Activated CD8-positive, alpha-beta T cell treated with anti-CD3 and anti-CD28 coated beads for 36 hours (primary cell): Measurements from ENCODE around the gene WBP1L. TPM values are rescaled to one million over a fixed set of nuclear protein-coding genes. Genes with fewer than 3 reads are reported as not detected.
"Not testable (repeated sequence)": the region's sequence is repeated elsewhere in the genome, so short reads cannot be mapped to it uniquely, and the experiment has no call there.

Experiments
- ATAC-seq: fragments of 200-7000 bp; cut with Tn5 transposase; one replicate; pipeline ENCODE4 v1.10.0; 2021; ENCODE audit warnings: mild to moderate bottlenecking, moderate library complexity
- CTCF ChIA-PET: fragments of 350-600 bp; sonication (Branson Sonifier 250); formaldehyde crosslinking; loops from one replicate; lab custom pipeline; 2021; ENCODE audit warnings: antibody characterized with exemption; lab: Charles Lee
- POLR2A ChIA-PET: fragments of 350-600 bp; sonication (Branson Sonifier 250); formaldehyde crosslinking; loops from one replicate; lab custom pipeline; 2021; ENCODE audit warnings: antibody characterized with exemption; lab: Charles Lee
- DNase-seq: peaks from one replicate; pipeline ENCODE4 v3.0.0-alpha.2; 2020
- H3K27ac Mint-ChIP-seq: one replicate; pipeline ENCODE4 v1.8.0; 2021; ENCODE audit warnings: mild to moderate bottlenecking, mixed read lengths
- H3K27me3 Mint-ChIP-seq: one replicate; pipeline ENCODE4 v1.8.0; 2021; ENCODE audit warnings: mixed read lengths
- H3K36me3 Mint-ChIP-seq: one replicate; pipeline ENCODE4 v1.8.0; 2021; ENCODE audit warnings: low read depth, mixed read lengths
- H3K4me1 Mint-ChIP-seq: one replicate; pipeline ENCODE4 v1.8.0; 2021; ENCODE audit warnings: low read depth, mixed read lengths
- H3K4me3 Mint-ChIP-seq: one replicate; pipeline ENCODE4 v1.8.0; 2021; ENCODE audit warnings: mild to moderate bottlenecking, moderate library complexity, mixed read lengths
- H3K9me3 Mint-ChIP-seq: one replicate; pipeline ENCODE4 v1.8.0; 2021; ENCODE audit warnings: mixed read lengths
- intact Hi-C: fragments of 100-400 bp; cut with micrococcal nuclease; formaldehyde crosslinking; loops from one replicate; pipeline ENCODE4 v1.10.0; 2022
- total RNA-seq, 2 experiments: library from RNA; stranded (reverse); gene quantifications; one replicate each; pipeline ENCODE4 v1.2.3, GENCODE V29; 2021
- TF ChIP-seq, protein P1 (sequence below): fragments of 200-600 bp; IDR thresholded peaks from one replicate; pipeline ENCODE4 v1.8.0; 2022; ENCODE audit warnings: antibody characterized with exemption, mild to moderate bottlenecking

The WBP1L gene
- total RNA-seq, 2 experiments from 2014 or later = 11.4 to 12.7 TPM

GRCh38 chr10:102845352-102845902 lies 101.7 kb downstream of the WBP1L start:
- Mint-ChIP-seq H3K4me1 (no peaks in the 10 kb centered on the region), H3K9me3 (no peaks in the 10 kb centered on the region), H3K27ac (no peak overlapping the region), H3K27me3 (no peaks in the 10 kb centered on the region), H3K4me3 (no peak overlapping the region), H3K36me3 (no peaks in the 10 kb centered on the region)
- ATAC-seq (no peak), DNase-seq (no peak)
- ChIA-PET CTCF (interaction anchor here (1.1 to 1.6 kb wide), 2 partner anchors 21 to 57 kb away, joined by 3 to 4 read pairs; no protein-coding TSS in a partner anchor), POLR2A (no interaction called here)
- intact Hi-C loops = loop anchor here (10.0 kb wide), 1 partner anchor 399 kb away; the partner anchor contains the start of gene RPEL1
- TF ChIP-seq, protein P1, sequence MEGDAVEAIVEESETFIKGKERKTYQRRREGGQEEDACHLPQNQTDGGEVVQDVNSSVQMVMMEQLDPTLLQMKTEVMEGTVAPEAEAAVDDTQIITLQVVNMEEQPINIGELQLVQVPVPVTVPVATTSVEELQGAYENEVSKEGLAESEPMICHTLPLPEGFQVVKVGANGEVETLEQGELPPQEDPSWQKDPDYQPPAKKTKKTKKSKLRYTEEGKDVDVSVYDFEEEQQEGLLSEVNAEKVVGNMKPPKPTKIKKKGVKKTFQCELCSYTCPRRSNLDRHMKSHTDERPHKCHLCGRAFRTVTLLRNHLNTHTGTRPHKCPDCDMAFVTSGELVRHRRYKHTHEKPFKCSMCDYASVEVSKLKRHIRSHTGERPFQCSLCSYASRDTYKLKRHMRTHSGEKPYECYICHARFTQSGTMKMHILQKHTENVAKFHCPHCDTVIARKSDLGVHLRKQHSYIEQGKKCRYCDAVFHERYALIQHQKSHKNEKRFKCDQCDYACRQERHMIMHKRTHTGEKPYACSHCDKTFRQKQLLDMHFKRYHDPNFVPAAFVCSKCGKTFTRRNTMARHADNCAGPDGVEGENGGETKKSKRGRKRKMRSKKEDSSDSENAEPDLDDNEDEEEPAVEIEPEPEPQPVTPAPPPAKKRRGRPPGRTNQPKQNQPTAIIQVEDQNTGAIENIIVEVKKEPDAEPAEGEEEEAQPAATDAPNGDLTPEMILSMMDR = no peak

GRCh38 chr10:102850025-102850518 lies 106.3 kb downstream of the WBP1L start:
- TF ChIP-seq, protein P1 = no peak
- no peak for ATAC-seq
- no peaks in the 10 kb centered on the region for H3K36me3 Mint-ChIP-seq
- intact Hi-C loops = no loop called here
- no peaks in the 10 kb centered on the region for H3K27me3 Mint-ChIP-seq
- H3K4me3 Mint-ChIP-seq = no peak overlapping the region
- CTCF ChIA-PET = interaction anchor here (1.5 kb wide), 1 partner anchor 15 kb away, joined by 4 read pairs; no protein-coding TSS in a partner anchor
- no peak overlapping the region for H3K27ac Mint-ChIP-seq
- POLR2A ChIA-PET = no interaction called here
- no peak for DNase-seq
- peaks cover 2% of the 10 kb centered on the region for H3K4me1 Mint-ChIP-seq
- H3K9me3 Mint-ChIP-seq = no peaks in the 10 kb centered on the region

- H3K27me3 Mint-ChIP-seq, H3K27ac Mint-ChIP-seq, CTCF ChIA-PET, intact Hi-C loops, H3K9me3 Mint-ChIP-seq, ATAC-seq, H3K4me3 Mint-ChIP-seq, H3K36me3 Mint-ChIP-seq, POLR2A ChIA-PET, DNase-seq: not testable (repeated sequence)
- H3K4me1 Mint-ChIP-seq = peaks cover 16% of the 10 kb centered on the region
Measured at GRCh38 chr10:102853237-102853636, 109.5 kb downstream of the WBP1L start.

- ATAC-seq, H3K36me3 Mint-ChIP-seq, H3K27ac Mint-ChIP-seq, POLR2A ChIA-PET, intact Hi-C loops, H3K9me3 Mint-ChIP-seq, H3K27me3 Mint-ChIP-seq: not testable (repeated sequence)
- DNase-seq = peak; percentile 19
- Mint-ChIP-seq H3K4me1 (peaks cover 16% of the 10 kb centered on the region), H3K4me3 (peak overlapping the region; percentile 60)
- CTCF ChIA-PET = interaction anchor here (0.6 kb wide), 1 partner anchor 55 kb away, joined by 3 read pairs; no protein-coding TSS in a partner anchor
Measured at GRCh38 chr10:102855731-102856436, 112.1 kb downstream of the WBP1L start.

DNA sequence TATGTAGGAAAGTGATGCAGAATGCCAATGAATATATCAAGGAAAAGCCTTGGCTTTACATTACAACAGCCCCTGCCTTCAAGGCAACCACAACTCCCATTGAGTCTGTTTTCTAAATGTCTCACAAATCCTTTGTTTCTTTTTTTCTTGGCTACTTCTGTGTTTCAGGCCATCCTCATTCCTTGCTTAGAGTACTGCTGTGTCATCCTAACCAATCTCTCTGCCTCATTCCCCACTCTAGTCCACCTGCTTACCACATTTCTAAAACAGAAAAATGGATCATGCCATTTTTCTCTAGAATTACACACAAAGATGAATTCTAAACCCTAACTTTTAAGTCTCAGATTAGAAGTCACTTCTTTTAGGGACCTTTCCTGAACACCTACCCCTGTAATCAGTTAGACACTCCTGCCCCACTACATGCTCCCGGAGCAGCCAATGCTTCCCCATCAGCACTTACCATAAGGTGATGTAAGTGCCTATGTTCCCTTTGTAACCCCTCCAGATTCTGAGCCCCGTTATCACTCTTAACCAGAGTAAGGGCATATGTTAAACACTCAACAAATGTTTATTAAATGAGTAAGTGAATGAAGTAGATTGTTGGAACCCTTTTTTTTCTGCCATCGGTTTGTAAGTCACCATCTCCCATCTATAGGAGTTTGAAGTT lies 113.1 kb downstream of the WBP1L start:
- no peak overlapping the region for H3K27ac Mint-ChIP-seq
- peaks cover 4% of the 10 kb centered on the region for H3K36me3 Mint-ChIP-seq
- H3K4me3 Mint-ChIP-seq = no peak overlapping the region
- DNase-seq = no peak
- ChIA-PET POLR2A (no interaction called here), CTCF (interaction anchor here (0.6 kb wide), 1 partner anchor 54 kb away, joined by 3 read pairs; no protein-coding TSS in a partner anchor)
- no peak for ATAC-seq
- intact Hi-C loops = no loop called here
- peaks cover 16% of the 10 kb centered on the region for H3K4me1 Mint-ChIP-seq
- TF ChIP-seq, protein P1 = no peak
- H3K27me3 Mint-ChIP-seq = no peaks in the 10 kb centered on the region
- no peaks in the 10 kb centered on the region for H3K9me3 Mint-ChIP-seq
